HG03196 (cell line): ENCODE measurements around the gene SRSF6.
"Not testable (repeated sequence)": the region's sequence is repeated elsewhere in the genome, so short reads cannot be mapped to it uniquely, and the experiment has no call there.

Source experiments
- ATAC-seq: cut with Tn5 transposase; IDR thresholded peaks from one replicate; pipeline ENCODE4 v1.9.1; 2021; ENCODE audit not compliant: unreplicated experiment

Gene SRSF6

GRCh38 chr20:43472671-43473380 lies 15.1 kb downstream of the SRSF6 start:
- ATAC-seq: no peak

- ATAC-seq: no peak
Measured at GRCh38 chr20:43473381-43473704, 15.6 kb downstream of the SRSF6 start.

GRCh38 chr20:43477193-43477592 lies 19.5 kb downstream of the SRSF6 start:
- ATAC-seq: no peak

- no peak for ATAC-seq
Measured at GRCh38 chr20:43477619-43478018, 19.9 kb downstream of the SRSF6 start.

- no peak for ATAC-seq
Measured at GRCh38 chr20:43490038-43490437, 32.3 kb downstream of the SRSF6 start.

GRCh38 chr20:43492101-43492500 lies 34.4 kb downstream of the SRSF6 start:
- ATAC-seq: no peak

- ATAC-seq: no peak
Measured at GRCh38 chr20:43495388-43495787, 37.7 kb downstream of the SRSF6 start.

GRCh38 chr20:43502021-43502420 lies 44.3 kb downstream of the SRSF6 start:
- not testable (repeated sequence) for ATAC-seq

GRCh38 chr20:43506238-43506637 lies 48.5 kb downstream of the SRSF6 start:
- no peak for ATAC-seq

- ATAC-seq: no peak
Measured at GRCh38 chr20:43507150-43508080, 49.7 kb downstream of the SRSF6 start, which contains the start of gene L3MBTL1. Gene L3MBTL1 (plus strand): TSS chr20:43507697. CDS start chr20:43513504, 5,807 bp downstream.

GRCh38 chr20:43508106-43508505 lies 50.4 kb downstream of the SRSF6 start:
- no peak for ATAC-seq

- no peak for ATAC-seq
Measured at GRCh38 chr20:43508604-43509040, 50.9 kb downstream of the SRSF6 start.

- no peak for ATAC-seq
Measured at GRCh38 chr20:43511879-43512278, 54.2 kb downstream of the SRSF6 start.

GRCh38 chr20:43513372-43513930 lies 55.8 kb downstream of the SRSF6 start:
- peak; percentile 2 for ATAC-seq
